Measurements from ENCODE around the gene USP10.

Gene USP10

DNA sequence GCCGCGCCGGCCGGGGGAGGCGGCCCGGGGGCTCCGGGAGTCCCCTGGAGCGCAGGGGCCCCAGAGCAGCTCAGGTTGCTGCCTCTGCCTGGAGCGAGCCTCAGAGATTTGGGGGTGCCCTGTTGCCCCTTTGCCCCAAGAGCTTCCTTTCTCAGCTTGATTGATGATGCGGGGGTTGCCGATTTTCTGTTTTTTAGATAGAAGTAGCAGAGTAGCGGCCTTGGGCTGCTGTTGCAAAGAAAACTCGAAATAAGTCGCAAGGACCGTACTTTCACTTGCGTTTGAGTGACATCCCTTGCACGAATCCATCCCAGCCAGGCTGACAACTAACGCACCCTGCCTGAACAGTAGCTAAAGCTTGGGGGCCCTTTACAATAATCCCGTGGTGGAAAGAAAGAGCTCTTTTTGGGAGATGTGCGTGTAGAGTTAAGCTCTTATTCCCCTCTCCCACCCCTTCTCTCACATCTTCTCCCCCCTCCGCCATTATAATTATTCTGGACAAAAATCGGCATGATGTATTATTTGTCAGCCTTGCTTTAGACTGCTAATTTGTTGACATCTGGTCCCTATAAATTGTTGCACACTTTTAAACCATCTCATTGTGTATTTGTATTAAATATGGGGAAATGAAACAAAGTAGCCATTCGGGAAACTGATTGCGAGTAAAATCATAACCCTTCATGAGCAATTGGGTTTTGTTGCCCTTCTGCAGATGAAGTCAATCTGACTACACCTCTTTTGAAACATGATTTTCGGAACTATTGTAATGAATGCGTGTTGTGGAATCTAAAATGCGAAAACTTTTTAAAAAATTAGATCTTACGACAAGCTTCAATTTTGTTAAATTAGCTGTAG is 873 bp downstream of the USP10 start:
- FAIRE-seq (no peak), DNase-seq (ENCODE audit: insufficient read length, low spot score) (no peak)
- TF ChIP-seq, protein P1, sequence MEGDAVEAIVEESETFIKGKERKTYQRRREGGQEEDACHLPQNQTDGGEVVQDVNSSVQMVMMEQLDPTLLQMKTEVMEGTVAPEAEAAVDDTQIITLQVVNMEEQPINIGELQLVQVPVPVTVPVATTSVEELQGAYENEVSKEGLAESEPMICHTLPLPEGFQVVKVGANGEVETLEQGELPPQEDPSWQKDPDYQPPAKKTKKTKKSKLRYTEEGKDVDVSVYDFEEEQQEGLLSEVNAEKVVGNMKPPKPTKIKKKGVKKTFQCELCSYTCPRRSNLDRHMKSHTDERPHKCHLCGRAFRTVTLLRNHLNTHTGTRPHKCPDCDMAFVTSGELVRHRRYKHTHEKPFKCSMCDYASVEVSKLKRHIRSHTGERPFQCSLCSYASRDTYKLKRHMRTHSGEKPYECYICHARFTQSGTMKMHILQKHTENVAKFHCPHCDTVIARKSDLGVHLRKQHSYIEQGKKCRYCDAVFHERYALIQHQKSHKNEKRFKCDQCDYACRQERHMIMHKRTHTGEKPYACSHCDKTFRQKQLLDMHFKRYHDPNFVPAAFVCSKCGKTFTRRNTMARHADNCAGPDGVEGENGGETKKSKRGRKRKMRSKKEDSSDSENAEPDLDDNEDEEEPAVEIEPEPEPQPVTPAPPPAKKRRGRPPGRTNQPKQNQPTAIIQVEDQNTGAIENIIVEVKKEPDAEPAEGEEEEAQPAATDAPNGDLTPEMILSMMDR (IDR thresholded peaks at IDR 0.05; ENCODE audit: insufficient read depth, missing control alignments): no peak

DNA sequence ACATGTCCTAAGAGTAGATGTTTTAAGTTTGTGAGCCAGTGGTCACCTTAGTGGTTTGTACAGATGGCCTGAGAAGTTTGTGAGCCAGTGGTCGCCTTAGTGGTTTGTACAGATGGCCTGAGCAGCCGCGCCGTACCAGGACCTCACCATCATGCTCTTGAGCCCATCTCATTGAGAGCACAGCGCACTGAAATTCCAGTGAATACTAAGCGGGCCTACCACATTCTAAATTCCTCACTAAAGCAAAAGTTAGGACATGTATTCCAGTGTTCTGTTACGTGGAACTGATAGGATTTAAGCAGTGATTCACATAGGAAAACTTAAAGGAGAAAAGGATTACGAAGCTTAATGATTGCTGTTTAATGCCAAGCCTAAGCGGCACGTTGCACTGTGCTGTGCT is 3.9 kb downstream of the USP10 start:
- DNase-seq (ENCODE audit: insufficient read length, low spot score) (no peak), FAIRE-seq (no peak)
- TF ChIP-seq, protein P1 (IDR thresholded peaks at IDR 0.05; ENCODE audit: insufficient read depth, missing control alignments): no peak

DNA sequence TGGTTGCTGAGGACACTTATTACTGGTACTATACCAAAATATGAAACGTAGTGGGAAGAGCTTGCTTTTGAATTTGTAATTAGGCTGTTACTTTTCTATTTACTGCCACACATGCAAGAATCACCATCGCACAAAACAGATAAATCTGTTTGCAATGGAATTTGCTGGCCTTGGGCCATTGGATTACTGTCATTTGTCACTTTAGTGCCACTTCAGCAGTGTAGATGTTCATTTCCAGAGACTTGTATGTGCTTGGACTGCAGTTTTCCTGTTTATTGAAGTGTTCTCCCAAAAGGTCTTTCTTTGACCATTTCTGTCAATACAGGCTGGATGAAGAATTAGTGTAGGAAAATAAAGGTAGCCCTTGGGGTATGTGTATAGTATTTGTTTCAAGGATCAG is 4.5 kb downstream of the USP10 start:
- TF ChIP-seq, protein P1 (IDR thresholded peaks at IDR 0.05; ENCODE audit: insufficient read depth, missing control alignments): no peak
- no peak for FAIRE-seq

DNA sequence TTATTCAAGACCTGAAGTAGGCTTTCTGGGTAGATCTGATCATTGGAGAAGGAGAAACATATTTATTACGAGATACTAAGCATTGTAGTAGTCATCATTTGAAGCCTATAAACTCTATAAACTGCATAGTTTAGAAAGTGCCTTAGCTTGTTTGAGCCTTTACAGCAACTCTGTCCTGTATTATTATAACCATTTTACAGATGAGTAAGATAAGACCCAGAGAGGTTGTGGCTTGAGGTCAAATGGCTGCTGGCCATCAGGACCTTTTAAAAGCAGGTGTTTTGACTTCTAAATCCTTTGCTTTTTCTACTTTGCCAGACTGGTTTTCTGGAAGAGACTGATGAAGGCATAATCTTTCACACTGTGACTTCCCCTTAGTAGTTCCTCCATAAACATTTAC is 7.1 kb downstream of the USP10 start:
- TF ChIP-seq, protein P1 (IDR thresholded peaks at IDR 0.05; ENCODE audit: insufficient read depth, missing control alignments): no peak
- no peak for FAIRE-seq
- no peak for DNase-seq (ENCODE audit: insufficient read length, low spot score)

More for the DNA sequence above, 4.5 kb downstream of the USP10 start:
- DNase-seq (ENCODE audit: insufficient read length, low spot score): no peak

DNA sequence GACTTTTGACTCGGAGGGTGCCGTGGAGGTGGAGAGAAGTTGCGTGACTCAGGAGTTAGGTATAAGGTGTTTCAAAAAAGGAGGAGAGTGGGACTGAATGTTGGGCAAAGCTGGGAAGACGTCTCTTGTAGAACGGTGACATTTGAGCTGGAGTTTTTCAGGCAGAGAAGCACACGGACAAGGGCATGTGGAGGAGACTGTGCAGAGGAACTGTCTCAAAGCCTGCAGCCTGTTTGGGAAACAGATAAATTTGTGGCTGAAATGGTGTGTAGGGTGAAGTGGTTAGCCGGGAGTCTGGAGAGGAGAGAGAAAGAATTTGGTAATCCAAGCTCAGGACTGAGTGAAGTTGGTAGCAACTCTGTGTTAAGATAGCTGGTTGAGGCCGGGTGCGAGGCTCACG is 9.8 kb downstream of the USP10 start:
- no peak for FAIRE-seq
- TF ChIP-seq, protein P1 (IDR thresholded peaks at IDR 0.05; ENCODE audit: insufficient read depth, missing control alignments): no peak
- DNase-seq (ENCODE audit: insufficient read length, low spot score): no peak

DNA sequence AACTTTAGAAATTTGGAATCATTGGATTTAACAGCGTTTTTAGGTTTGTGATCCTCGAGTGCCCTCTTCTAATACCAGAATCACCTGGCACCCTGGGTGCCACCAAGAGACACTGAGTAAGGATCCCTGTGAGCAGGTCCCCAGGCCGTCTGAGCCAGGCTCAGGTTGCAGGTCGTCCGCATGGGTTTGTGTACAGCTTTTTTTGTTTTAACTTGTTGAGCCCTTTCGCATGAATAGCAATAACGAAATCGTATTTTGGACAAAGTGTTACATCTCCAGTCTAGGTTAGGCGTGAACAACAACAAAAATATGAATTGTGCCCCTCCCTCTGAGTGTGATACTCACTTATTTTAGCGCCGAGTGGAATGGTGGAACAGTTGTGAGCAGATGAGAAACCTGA is 10.9 kb downstream of the USP10 start:
- TF ChIP-seq, protein P1 (IDR thresholded peaks at IDR 0.05; ENCODE audit: insufficient read depth, missing control alignments): no peak
- FAIRE-seq: no peak
- DNase-seq (ENCODE audit: insufficient read length, low spot score): no peak

DNA sequence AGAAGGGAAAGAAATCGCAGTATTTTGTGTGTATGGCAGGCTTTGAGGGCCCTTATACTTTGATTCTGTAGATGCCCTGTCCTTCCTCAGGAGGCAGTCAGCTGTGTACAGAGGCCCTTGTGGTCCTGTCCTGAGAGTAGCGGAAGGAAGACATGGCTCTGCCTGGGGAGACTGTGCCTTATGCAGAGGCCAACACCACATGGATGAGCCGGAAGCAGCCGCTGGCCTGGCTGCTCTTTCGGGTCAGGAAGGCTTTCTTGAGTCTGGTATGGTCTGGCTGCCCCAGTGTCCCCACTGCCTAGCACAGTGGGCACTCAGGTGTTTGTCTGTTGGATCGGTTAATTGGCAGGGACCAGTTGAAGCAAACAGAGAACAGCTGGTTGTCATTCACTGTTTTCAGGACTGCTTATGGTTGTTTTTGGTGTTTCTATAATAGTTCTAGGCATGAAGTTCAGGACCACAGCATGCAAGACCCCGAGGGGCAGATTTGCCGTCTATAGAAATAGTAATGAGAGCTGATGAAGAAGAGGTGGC is 12.4 kb downstream of the USP10 start:
- TF ChIP-seq, protein P1 (IDR thresholded peaks at IDR 0.05; ENCODE audit: insufficient read depth, missing control alignments): no peak
- no peak for FAIRE-seq

More for the DNA sequence above, 12.4 kb downstream of the USP10 start:
- no peak for DNase-seq (ENCODE audit: insufficient read length, low spot score)

Measured in D721Med (cell line).